CD4-positive, alpha-beta T cell (primary cell): ENCODE data around the gene GPR55. TPM values are rescaled to one million over a fixed set of nuclear protein-coding genes. Genes with fewer than 3 reads are reported as not detected.

ENCODE experiments used
- ATAC-seq: fragments of 200-7000 bp; cut with Tn5 transposase; one replicate; pipeline ENCODE4 v1.10.0; 2022; ENCODE audit warnings: mild to moderate bottlenecking; ENCODE audit not compliant: poor library complexity
- CTCF ChIA-PET: fragments of 350-600 bp; sonication (Branson Sonifier 250); formaldehyde crosslinking; loops from one replicate; lab custom pipeline; 2021; ENCODE audit warnings: antibody characterized with exemption, inconsistent platforms; lab: Charles Lee
- POLR2A ChIA-PET: fragments of 350-600 bp; sonication (Branson Sonifier 250); formaldehyde crosslinking; loops from one replicate; lab custom pipeline; 2021; ENCODE audit warnings: antibody characterized with exemption, inconsistent platforms; lab: Charles Lee
- DNase-seq, 14 experiments: peaks; one replicate each; pipeline ENCODE4 v3.0.0-alpha.2; 2013 to 2020; ENCODE audit warnings: mixed read lengths in 2 of 14
- H3K27ac ChIP-seq, 2 donors: one replicate each; pipeline versions ENCODE4 v1.5.1 to v1.7.0; 2013; ENCODE audit warnings: low read length in 2 of 2, low read depth in 1 of 2, mild to moderate bottlenecking in 1 of 2
- H3K27me3 ChIP-seq, 2 experiments: 1 replicate in 1 of 2; 2 replicates in 1 of 2; pipeline versions ENCODE4 v1.6.1 to v1.7.0; 2013; ENCODE audit warnings: low read length in 2 of 2, control low read depth in 1 of 2, mild to moderate bottlenecking in 1 of 2, moderate library complexity in 1 of 2; ENCODE audit not compliant: insufficient read depth in 2 of 2, control insufficient read depth in 1 of 2
- H3K36me3 ChIP-seq: one replicate; pipeline ENCODE4 v1.6.1; 2013; ENCODE audit warnings: low read length, control low read depth; ENCODE audit not compliant: insufficient read depth
- H3K4me1 ChIP-seq: one replicate; pipeline ENCODE4 v1.6.1; 2013; ENCODE audit warnings: low read length, control low read depth; ENCODE audit not compliant: insufficient read depth
- H3K4me3 ChIP-seq: one replicate; pipeline ENCODE4 v1.5.1; 2013; ENCODE audit warnings: mild to moderate bottlenecking, low read length, moderate library complexity
- H3K9me3 ChIP-seq, 2 experiments: 1 replicate in 1 of 2; 2 replicates in 1 of 2; pipeline versions ENCODE4 v1.6.1 to v1.7.0; 2013; ENCODE audit warnings: low read length in 2 of 2, mild to moderate bottlenecking in 2 of 2, control low read depth in 1 of 2, moderate library complexity in 1 of 2; ENCODE audit not compliant: control insufficient read depth in 1 of 2, insufficient read depth in 1 of 2
- H3K27ac Mint-ChIP-seq: one replicate; pipeline ENCODE4 v1.8.0; 2020; ENCODE audit warnings: mixed read lengths
- H3K27me3 Mint-ChIP-seq: one replicate; pipeline ENCODE4 v1.8.0; 2021; ENCODE audit warnings: mixed read lengths
- H3K36me3 Mint-ChIP-seq: one replicate; pipeline ENCODE4 v1.8.0; 2021; ENCODE audit warnings: low read depth, mixed read lengths
- H3K4me1 Mint-ChIP-seq: one replicate; pipeline ENCODE4 v1.8.0; 2021; ENCODE audit warnings: low read depth, mixed read lengths
- H3K4me3 Mint-ChIP-seq: one replicate; pipeline ENCODE4 v1.8.0; 2020; ENCODE audit warnings: mild to moderate bottlenecking, mixed read lengths
- H3K9me3 Mint-ChIP-seq: one replicate; pipeline ENCODE4 v1.8.0; 2020; ENCODE audit warnings: mixed read lengths
- CTCF ChIP-seq: fragments of 200-600 bp; IDR thresholded peaks from one replicate; pipeline ENCODE4 v1.8.0; 2022; ENCODE audit warnings: antibody characterized with exemption, mild to moderate bottlenecking
- intact Hi-C, 2 experiments: fragments of 100-400 bp; cut with DNase I in 1 of 2; cut with micrococcal nuclease in 1 of 2; formaldehyde crosslinking; loops; one replicate each; pipeline versions ENCODE4 v1.15.1 to v1.9.0; 2023 to 2025; cut with DNase I, micrococcal nuclease
- total RNA-seq, 174 experiments: library from RNA in 2 of 174; stranded (reverse) in 2 of 174; gene quantifications; one replicate each; pipeline ENCODE4 v1.2.3 and lab custom pipeline; 2021 to 2026

The GPR55 gene
- total RNA-seq, 2 experiments from 2014 or later = 2.9 to 3.8 TPM

GRCh38 chr2:230915319-230915718 lies 9.7 kb downstream of the GPR55 start:
- Histone ChIP-seq H3K9me3 (no peaks in the 10 kb centered on the region), H3K27me3 (no peaks in the 10 kb centered on the region), H3K27ac (no peak overlapping the region), H3K4me1 (no peaks in the 10 kb centered on the region), H3K4me3 (no peak overlapping the region), H3K36me3 (peaks cover 5% of the 10 kb centered on the region)
- TF ChIP-seq CTCF = no peak
- ChIA-PET CTCF (no interaction called here), POLR2A (no interaction called here)
- H3K4me1 Mint-ChIP-seq = peaks cover 29% of the 10 kb centered on the region
- no peaks in the 10 kb centered on the region for H3K27me3 Mint-ChIP-seq
- intact Hi-C loops = no loop called here
- DNase-seq (peak in 1 of 14 experiments; percentile 25), ATAC-seq (no peak)
- H3K4me3 Mint-ChIP-seq = no peak overlapping the region
- H3K9me3 Mint-ChIP-seq = no peaks in the 10 kb centered on the region
- H3K36me3 Mint-ChIP-seq = peaks cover 8% of the 10 kb centered on the region
- no peak overlapping the region for H3K27ac Mint-ChIP-seq

GRCh38 chr2:230914886-230915285 lies 10.2 kb downstream of the GPR55 start:
- H3K9me3 ChIP-seq = no peaks in the 10 kb centered on the region
- Mint-ChIP-seq H3K27ac (no peak overlapping the region), H3K27me3 (no peaks in the 10 kb centered on the region), H3K4me3 (no peak overlapping the region), H3K36me3 (peaks cover 12% of the 10 kb centered on the region), H3K4me1 (peaks cover 25% of the 10 kb centered on the region), H3K9me3 (no peaks in the 10 kb centered on the region)
- DNase-seq (peak in 1 of 14 experiments; percentile 27), ATAC-seq (no peak)
- no peak for TF ChIP-seq CTCF
- POLR2A ChIA-PET = no interaction called here
- H3K27me3 ChIP-seq = no peaks in the 10 kb centered on the region
- H3K27ac ChIP-seq = no peak overlapping the region
- no peaks in the 10 kb centered on the region for H3K4me1 ChIP-seq
- intact Hi-C loops = loop anchor here in 1 of 2 experiments (5.0 kb wide), 2 partner anchors 68 to 88 kb away; no protein-coding TSS in a partner anchor
- H3K36me3 ChIP-seq = peaks cover 8% of the 10 kb centered on the region
- CTCF ChIA-PET = no interaction called here
- H3K4me3 ChIP-seq = no peak overlapping the region

GRCh38 chr2:230913406-230914143 lies 11.5 kb downstream of the GPR55 start:
- H3K9me3 Mint-ChIP-seq = no peaks in the 10 kb centered on the region
- Histone ChIP-seq H3K9me3 (no peaks in the 10 kb centered on the region), H3K4me3 (no peak overlapping the region), H3K36me3 (peaks cover 17% of the 10 kb centered on the region), H3K4me1 (peaks cover 7% of the 10 kb centered on the region), H3K27ac (no peak overlapping the region), H3K27me3 (no peaks in the 10 kb centered on the region)
- no peak overlapping the region for H3K4me3 Mint-ChIP-seq
- CTCF ChIA-PET = interaction anchor here (1.6 kb wide), 1 partner anchor 74 kb away, joined by 4 read pairs; no protein-coding TSS in a partner anchor
- ATAC-seq = peak; percentile 60
- peak; percentile 48 for TF ChIP-seq CTCF
- POLR2A ChIA-PET = no interaction called here
- H3K4me1 Mint-ChIP-seq = peaks cover 23% of the 10 kb centered on the region
- H3K27me3 Mint-ChIP-seq = no peaks in the 10 kb centered on the region
- peak in 6 of 14 experiments; percentile 23 to 62 (median 40) for DNase-seq
- no peak overlapping the region for H3K27ac Mint-ChIP-seq
- intact Hi-C loops = loop anchor here in 1 of 2 experiments (5.0 kb wide), 2 partner anchors 66 to 86 kb away; no protein-coding TSS in a partner anchor
- H3K36me3 Mint-ChIP-seq = peaks cover 19% of the 10 kb centered on the region
